GM23248 (cell line): ENCODE data around the gene RAB36.

Source experiments
- EZH2 ChIP-seq: fragments of 200-600 bp; sonication (generic); IDR thresholded peaks from 2 replicates; pipeline ENCODE4 v1.6.1; 2018; ENCODE audit warnings: antibody characterized with exemption, mild to moderate bottlenecking; ENCODE audit not compliant: insufficient read depth, poor library complexity, severe bottlenecking
- EZH2phosphoT487 ChIP-seq: fragments of 200-600 bp; sonication (generic); IDR thresholded peaks from 2 replicates; pipeline ENCODE4 v1.6.1; 2018; ENCODE audit warnings: antibody characterized with exemption, moderate library complexity, mild to moderate bottlenecking, low read depth; ENCODE audit not compliant: insufficient read depth

DNA sequence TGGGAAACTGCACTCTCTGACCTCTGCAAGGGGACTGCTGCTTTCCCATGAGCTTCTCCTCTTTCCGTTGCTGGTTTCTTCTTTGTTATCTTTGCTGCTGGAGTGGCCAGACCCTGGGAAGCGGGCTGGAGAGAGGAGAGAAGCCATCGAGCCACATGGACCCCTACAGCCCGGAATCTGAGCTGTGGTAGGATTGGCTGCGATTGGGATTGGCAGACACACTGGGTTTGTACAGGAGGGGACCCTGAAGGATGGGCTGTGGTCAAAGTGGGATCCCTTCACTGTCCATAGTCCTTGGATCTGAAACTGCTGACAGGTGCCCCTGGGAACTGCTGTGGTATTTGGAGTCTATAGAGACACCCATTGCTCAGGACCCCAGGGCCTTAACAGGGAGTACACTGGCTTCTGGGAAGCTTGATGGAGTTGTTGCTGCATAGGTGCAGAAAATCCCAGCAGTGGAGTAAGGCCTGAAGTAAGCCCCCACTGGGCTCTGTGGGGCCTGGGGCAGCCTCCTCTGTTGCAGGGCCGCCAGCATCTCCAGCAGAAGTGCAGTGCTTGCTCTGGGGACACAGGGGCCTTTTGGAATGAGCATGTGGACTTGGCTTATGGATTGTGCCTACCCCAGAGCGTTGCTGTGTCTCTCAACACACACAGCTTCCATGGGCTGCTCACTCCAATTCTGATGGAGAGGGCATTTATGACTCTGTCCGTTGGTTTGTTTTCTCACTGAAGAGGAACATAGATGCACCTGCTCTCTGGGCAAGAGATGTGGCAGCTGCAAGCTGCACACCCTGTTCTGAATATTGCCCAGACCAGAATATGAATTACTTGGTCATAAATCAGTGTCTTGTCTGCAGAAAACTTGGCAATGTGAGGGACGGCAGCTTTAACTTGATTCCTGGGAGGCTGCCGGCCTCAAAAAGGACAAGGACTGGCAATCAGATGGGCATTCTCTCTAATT lies 67.1 kb downstream of the RAB36 start:
- TF ChIP-seq EZH2 (no peak), EZH2phosphoT487 (no peak)
